HepG2 (cell line): ENCODE data around the gene KLF7. TPM values are rescaled to one million over a fixed set of nuclear protein-coding genes. Genes with fewer than 3 reads are reported as not detected.

Experiments
- ATF2 ChIP-seq: sonication (generic); formaldehyde crosslinking; IDR thresholded peaks from 2 replicates; pipeline ENCODE4 v1.4.0; 2020; ENCODE audit warnings: missing genetic modification reagents
- CBX5 ChIP-seq: sonication (generic); formaldehyde crosslinking; IDR thresholded peaks from 2 replicates; pipeline ENCODE4 v1.4.0; 2020; ENCODE audit warnings: missing genetic modification reagents, borderline replicate concordance
- CCDC6 ChIP-seq: sonication (generic); formaldehyde crosslinking; IDR thresholded peaks from 2 replicates; pipeline ENCODE4 v1.8.1; 2022; ENCODE audit warnings: mild to moderate bottlenecking, missing genetic modification reagents, moderate library complexity
- CEBPB ChIP-seq: IDR thresholded peaks from 2 replicates; pipeline ENCODE4 v1.6.1; 2011; ENCODE audit warnings: low read depth, low read length, improper control_type of control experiment, borderline replicate concordance
- DMAP1 ChIP-seq: IDR thresholded peaks from 2 replicates; pipeline ENCODE4 v1.6.1; 2016
- DZIP1 ChIP-seq: sonication (generic); formaldehyde crosslinking; IDR thresholded peaks from 2 replicates; pipeline ENCODE4 v1.5.0; 2020; ENCODE audit warnings: mild to moderate bottlenecking, missing genetic modification reagents
- FOXO4 ChIP-seq: sonication (generic); formaldehyde crosslinking; conservative IDR thresholded peaks from 2 replicates; pipeline ENCODE4 v1.8.1; 2023; ENCODE audit warnings: missing genetic modification reagents
- NFIC ChIP-seq: IDR thresholded peaks from 2 replicates; pipeline ENCODE4 v1.6.1; 2012; ENCODE audit warnings: mild to moderate bottlenecking, low read length, inconsistent platforms
- RFX5 ChIP-seq: IDR thresholded peaks from 2 replicates; pipeline ENCODE4 v1.6.1; 2011; ENCODE audit warnings: low read depth, low read length, improper control_type of control experiment
- ZNF441 ChIP-seq: sonication (generic); formaldehyde crosslinking; IDR thresholded peaks from 2 replicates; pipeline ENCODE4 v1.7.0; 2021; ENCODE audit warnings: missing genetic modification reagents, borderline replicate concordance
- ZXDC ChIP-seq: sonication (generic); formaldehyde crosslinking; IDR thresholded peaks from 2 replicates; pipeline ENCODE4 v1.5.0; 2020; ENCODE audit warnings: mild to moderate bottlenecking, missing genetic modification reagents
- polyA plus RNA-seq, 8 experiments: library from polyadenylated mRNA; depleted of rRNA in 3 of 8; stranded (reverse) in 7 of 8; unstranded in 1 of 8; fragments of >200 nt; fragmentation: Illumina TruSeq in 4 of 8; extraction: Trizol in 4 of 8; gene quantifications; 2 replicates each; pipeline versions ENCODE4 v1.2.1 to v1.2.3, GENCODE V29; 2011 to 2016; ENCODE audit warnings: low read depth in 4 of 8, missing spikeins in 1 of 8, mixed read lengths in 1 of 8; ENCODE audit not compliant: insufficient read depth in 1 of 8
- total RNA-seq, 5 experiments: library from RNA; depleted of rRNA; stranded (reverse); fragments of >200 nt; fragmentation: Illumina TruSeq; extraction: Trizol; gene quantifications; 2 replicates each; pipeline ENCODE4 v1.2.3, GENCODE V29; 2016; ENCODE audit warnings: low read depth in 1 of 5

Gene KLF7
- total and polyA plus RNA-seq, 2 of the 13 experiments (the other 11 are each of a cell fraction or from before 2014, with no cell fraction given) = 2.6 to 5.4 TPM

GRCh38 chr2:207166349-207167098 lies 776 bp upstream of the KLF7 start (continued):
- TF ChIP-seq ZXDC (CRISPR knock-in tag) (no peak), CEBPB (no peak), RFX5 (no peak), DMAP1 (peak; percentile 59; the same call in 1 of the 2 replicates), ZNF441 (CRISPR knock-in tag) (peak; percentile 50; the same call in 1 of the 2 replicates), DZIP1 (CRISPR knock-in tag) (no peak), ATF2 (CRISPR knock-in tag) (no peak), FOXO4 (CRISPR knock-in tag) (no peak), NFIC (no peak), CCDC6 (0 out of 2 replicates have a peak, but pooled peaks have one; percentile 34), CBX5 (CRISPR knock-in tag) (peak; percentile 8; the same call in 1 of the 2 replicates)
